Measurements from ENCODE around the gene DNAJA4.

The DNAJA4 gene

DNA sequence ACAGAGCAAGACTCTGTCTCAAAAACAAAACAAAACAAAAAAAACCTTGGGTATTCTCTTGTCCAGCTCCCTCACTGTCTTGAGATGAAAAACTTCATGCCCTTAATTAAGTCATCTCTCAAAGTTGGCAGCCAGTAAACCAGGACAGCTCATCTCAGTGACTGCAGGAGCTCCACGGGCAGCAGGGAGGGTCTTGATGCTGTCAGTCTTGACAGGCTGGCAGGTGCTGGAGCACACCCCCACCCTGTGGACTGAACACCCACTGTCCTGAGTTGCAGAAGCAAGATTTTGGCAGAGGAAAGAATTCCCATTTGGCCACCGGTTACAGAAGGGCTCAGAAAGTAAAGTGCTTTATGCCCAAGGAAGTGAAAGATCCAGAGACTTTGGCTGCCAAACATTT is 8.0 kb downstream of the DNAJA4 start:
- no peak for TF ChIP-seq JUND (IDR thresholded peaks at IDR 0.05; ENCODE audit: low read depth)
- in situ Hi-C loops (cut with HindIII; ENCODE audit: low pct_unique_long_range_greater_than_20kb, low sequenced_read_pairs) = no loop called here
- no peak for DNase-seq (ENCODE audit: low read depth in 1 of 2, low spot score in 1 of 2)

DNA sequence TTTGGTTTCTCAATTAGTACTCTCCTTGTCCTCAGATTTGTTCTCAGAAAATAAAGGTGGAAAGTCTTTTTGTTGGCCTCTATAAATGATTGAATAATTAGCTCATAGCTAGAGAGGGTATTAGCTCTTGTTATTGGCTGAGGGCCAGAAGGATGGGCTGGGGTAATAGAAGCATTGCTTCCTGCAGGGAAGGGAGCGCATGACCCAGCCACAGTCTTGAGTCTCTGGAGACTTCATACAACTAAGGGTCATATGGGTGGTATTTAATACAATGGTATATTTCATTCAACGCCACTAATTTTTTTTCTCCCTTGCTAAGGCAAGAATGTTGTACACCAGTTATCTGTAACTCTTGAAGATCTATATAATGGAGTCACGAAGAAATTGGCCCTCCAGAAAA is 8.4 kb downstream of the DNAJA4 start:
- no peak for TF ChIP-seq JUND (IDR thresholded peaks at IDR 0.05; ENCODE audit: low read depth)
- in situ Hi-C loops (cut with HindIII; ENCODE audit: low pct_unique_long_range_greater_than_20kb, low sequenced_read_pairs) = no loop called here
- DNase-seq (ENCODE audit: low read depth in 1 of 2, low spot score in 1 of 2) = no peak

DNA sequence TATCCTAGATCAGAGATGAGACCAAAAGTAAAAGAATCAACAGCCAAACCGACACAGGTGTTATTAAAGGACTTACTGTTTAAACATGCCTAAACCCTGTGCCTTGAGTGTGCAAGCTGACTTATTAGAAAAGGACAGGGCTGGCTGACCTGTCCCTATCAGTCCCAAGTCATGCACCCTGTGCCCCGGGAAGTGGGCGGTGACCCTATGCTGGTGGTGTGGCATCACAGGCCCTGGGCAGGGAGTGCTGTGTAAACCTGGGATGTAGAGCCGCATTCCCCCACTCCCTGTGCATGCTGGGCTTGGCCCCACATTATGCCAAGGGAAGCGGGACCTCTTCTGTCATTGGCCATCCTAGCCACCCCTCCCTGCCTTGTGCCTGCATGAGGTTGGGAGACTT is 10.6 kb downstream of the DNAJA4 start:
- TF ChIP-seq JUND (IDR thresholded peaks at IDR 0.05; ENCODE audit: low read depth) = no peak
- in situ Hi-C loops (cut with HindIII; ENCODE audit: low pct_unique_long_range_greater_than_20kb, low sequenced_read_pairs) = no loop called here
- no peak for DNase-seq (ENCODE audit: low read depth in 1 of 2, low spot score in 1 of 2)

DNA sequence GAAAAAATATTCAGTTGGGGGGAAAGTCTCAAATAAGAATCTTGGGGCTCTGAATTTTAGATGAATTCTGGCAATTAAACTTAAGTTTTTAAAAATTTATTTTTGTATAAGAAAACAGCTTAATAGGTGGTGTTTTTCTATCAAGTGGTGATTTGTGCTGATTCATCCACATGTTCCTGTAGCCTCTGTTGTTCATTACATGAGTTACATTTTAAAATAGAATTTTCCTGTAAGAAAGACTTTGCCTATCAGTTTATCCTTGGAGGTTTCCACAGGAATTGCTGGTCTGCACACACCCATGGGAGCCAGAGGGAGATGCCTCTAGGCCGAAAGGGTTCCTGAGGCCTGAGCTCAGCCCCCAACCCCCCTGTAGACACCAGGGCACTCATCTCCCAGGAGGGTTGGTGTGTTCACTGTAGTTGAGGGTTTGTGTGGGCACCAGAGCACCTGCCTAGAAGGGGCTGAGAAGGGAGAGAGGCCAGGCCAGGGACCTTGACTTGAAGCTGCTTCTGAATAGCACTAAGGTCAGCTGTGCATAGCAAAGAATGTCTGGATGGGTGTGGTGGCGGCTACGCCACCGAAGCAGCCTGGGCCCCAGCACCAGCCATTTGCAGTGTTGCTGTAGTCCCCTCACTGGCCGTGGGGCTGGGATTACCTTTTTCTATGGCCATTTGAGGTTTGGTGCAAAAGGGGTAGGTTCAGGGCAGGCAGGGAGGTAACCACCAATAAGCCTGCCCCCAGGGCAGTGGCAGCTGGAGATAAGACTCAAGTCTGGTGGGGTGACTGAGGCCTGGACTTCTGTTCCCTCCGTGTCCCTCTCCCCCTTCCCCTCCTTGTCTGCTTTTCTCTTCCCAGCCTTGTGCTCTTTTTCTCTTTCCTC is 11.9 kb downstream of the DNAJA4 start:
- in situ Hi-C loops (cut with HindIII; ENCODE audit: low pct_unique_long_range_greater_than_20kb, low sequenced_read_pairs) = no loop called here
- TF ChIP-seq JUND (IDR thresholded peaks at IDR 0.05; ENCODE audit: low read depth) = no peak
- no peak for DNase-seq (ENCODE audit: low read depth in 1 of 2, low spot score in 1 of 2)

DNA sequence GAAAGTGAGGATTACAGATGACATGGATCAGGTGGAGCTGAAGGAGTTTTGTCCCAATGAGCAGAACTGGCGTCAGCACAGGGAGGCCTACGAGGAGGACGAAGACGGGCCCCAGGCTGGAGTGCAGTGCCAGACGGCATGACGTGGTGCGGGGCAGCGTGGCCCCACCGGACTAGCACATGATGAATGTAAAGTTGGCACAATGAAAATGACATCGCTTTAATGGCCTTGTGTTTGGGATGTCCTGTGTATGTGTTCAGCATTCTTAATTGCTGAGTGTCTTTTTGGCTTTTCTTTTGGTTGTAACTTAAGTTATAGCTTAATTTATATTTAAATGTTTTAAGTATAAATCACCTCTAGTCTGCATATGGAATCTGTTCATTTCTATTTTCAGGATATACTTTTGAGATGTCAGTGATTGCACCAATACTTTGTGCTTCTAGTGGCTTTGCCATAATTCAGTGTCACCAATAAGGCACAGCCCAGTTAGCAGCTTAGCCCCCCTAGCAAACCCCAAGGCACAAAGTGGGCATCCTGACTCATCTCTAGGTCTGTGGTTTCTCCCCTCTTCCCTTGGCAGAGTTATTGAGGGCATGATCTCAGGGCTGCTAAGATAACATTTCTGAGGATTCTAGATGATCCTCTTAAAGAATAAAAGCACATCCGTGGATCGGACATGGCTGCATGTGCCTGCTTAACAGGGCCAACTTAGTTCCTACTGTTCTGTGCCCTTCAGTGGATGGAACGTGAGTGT is 16.1 kb downstream of the DNAJA4 start:
- in situ Hi-C loops (cut with HindIII; ENCODE audit: low pct_unique_long_range_greater_than_20kb, low sequenced_read_pairs) = no loop called here

DNA sequence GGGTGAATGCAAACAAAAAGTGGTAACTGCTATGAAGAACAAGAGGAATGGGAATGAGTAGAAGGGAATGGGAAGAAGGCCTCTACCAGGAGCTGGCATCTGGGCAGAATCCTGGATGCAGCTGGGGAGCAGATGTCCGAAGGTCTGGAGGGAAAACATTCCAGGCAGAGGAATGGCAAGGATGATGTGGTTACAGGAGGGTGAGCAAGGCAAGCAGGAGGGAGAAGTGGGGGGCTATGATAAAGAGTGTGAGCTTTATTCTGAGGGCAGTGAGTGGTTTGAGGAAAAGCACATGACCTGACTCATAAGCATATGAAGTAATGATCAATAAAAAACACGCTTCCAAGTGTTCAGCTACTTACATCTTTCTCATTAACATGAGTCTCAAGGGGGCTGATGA is 18.0 kb downstream of the DNAJA4 start:
- in situ Hi-C loops (cut with HindIII; ENCODE audit: low pct_unique_long_range_greater_than_20kb, low sequenced_read_pairs) = no loop called here
- no peak for DNase-seq (ENCODE audit: low read depth in 1 of 2, low spot score in 1 of 2)
- no peak for TF ChIP-seq JUND (IDR thresholded peaks at IDR 0.05; ENCODE audit: low read depth)

More for the DNA sequence above, 16.1 kb downstream of the DNAJA4 start:
- DNase-seq (ENCODE audit: low read depth in 1 of 2, low spot score in 1 of 2) = no peak
- no peak for TF ChIP-seq JUND (IDR thresholded peaks at IDR 0.05; ENCODE audit: low read depth)

DNA sequence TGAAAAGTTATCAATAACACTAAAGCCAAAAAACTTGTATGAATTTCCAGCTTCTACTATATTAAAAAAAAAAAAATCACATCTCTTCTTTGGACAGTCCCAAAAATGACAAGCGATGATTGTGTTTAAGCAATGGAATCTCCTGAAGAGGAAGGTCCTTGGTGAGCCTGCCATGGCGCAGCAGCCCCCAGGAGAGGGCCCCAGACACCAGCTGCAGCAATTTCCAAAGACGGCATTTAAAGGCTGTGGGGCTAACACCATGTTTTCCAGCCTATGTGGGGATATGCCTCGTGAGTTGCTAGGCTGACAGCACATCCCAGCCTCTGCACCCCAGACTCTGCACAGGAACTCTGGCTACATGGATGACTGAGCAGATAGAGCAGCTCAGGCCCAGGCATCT is 20.4 kb downstream of the DNAJA4 start:
- TF ChIP-seq JUND (IDR thresholded peaks at IDR 0.05; ENCODE audit: low read depth) = no peak
- in situ Hi-C loops (cut with HindIII; ENCODE audit: low pct_unique_long_range_greater_than_20kb, low sequenced_read_pairs) = no loop called here
- no peak for DNase-seq (ENCODE audit: low read depth in 1 of 2, low spot score in 1 of 2)

DNA sequence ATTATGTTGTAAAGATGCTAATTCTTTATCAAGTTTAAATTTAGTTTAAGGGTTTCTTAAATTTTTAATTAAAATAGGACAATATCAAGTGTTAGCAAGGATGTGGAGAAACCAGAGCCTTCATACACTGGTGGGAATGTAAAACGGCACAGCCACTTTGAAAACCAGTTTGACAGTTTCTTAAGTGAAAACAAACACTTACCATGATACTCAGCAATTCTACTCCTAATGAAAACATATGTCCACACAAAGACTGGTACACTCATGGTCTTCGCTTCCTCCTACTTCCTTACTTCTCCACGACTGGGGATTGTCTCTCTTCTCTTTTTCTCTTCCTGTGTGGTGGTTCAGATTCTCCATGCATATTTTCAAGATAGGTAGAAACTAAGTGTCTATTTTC is 25.9 kb downstream of the DNAJA4 start:
- DNase-seq (ENCODE audit: low read depth in 1 of 2, low spot score in 1 of 2) = peak in 1 of 2 experiments; percentile 67
- TF ChIP-seq JUND (IDR thresholded peaks at IDR 0.05; ENCODE audit: low read depth) = no peak
- in situ Hi-C loops (cut with HindIII; ENCODE audit: low pct_unique_long_range_greater_than_20kb, low sequenced_read_pairs) = no loop called here

DNA sequence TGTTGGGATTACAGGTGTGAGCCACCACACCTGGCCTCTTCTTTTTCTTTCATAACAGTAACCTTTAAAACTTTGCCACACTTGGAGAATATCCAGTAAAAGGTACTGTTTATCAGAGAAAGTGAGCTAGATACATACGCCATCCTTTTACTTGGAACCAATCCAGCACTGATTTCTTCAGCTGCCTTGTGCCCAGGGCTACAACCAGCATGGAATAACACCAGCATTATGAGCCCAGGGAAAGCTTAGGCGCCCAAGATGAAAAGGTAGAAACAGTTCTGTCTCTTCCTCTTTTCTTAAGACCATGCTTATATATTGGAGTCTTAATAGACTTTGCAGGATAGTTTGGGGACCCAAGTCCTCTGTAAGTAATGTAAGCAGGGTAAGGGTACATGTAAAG is 26.7 kb downstream of the DNAJA4 start:
- TF ChIP-seq JUND (IDR thresholded peaks at IDR 0.05; ENCODE audit: low read depth) = no peak
- in situ Hi-C loops (cut with HindIII; ENCODE audit: low pct_unique_long_range_greater_than_20kb, low sequenced_read_pairs) = no loop called here
- no peak for DNase-seq (ENCODE audit: low read depth in 1 of 2, low spot score in 1 of 2)

DNA sequence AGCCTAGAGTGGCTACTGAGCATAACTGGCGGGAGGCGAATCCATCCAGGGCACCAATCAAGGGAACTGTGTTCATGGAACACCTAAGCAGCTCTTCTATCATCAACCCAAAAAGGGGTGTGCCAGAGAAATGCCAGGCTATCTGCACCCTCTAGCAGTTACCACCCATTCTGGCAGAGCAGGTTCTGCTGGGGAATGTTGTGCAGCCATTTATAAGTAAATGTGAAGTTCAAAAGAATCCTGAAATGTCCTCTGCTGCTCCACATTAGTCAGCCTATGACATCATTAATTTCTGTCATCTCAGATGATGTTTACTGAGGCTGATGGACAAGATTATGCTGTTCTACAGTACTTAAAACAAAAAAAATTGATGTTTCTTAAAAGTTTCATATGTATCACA is 27.3 kb downstream of the DNAJA4 start:
- TF ChIP-seq JUND (IDR thresholded peaks at IDR 0.05; ENCODE audit: low read depth) = no peak
- peak; percentile 19 to 60 for DNase-seq (ENCODE audit: low read depth in 1 of 2, low spot score in 1 of 2)
- in situ Hi-C loops (cut with HindIII; ENCODE audit: low pct_unique_long_range_greater_than_20kb, low sequenced_read_pairs) = no loop called here

DNA sequence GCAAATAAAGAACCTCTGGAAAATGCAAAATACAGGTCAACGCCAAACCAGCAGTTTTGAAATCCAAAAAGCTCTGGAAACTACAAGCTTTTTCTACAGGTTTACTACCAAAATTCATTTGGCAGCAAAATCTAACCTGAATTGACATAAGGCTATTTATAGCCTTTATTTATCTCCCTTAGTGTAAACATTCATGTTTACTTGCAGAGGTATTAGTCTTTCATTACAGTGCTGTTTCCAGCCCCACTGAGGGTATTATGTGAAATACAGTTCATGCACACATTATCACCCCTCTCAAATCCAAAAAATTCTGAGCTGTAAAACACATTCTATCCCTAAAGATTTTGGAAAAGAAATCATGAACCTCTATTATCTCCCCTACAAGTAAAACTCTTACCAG is 27.9 kb downstream of the DNAJA4 start:
- in situ Hi-C loops (cut with HindIII; ENCODE audit: low pct_unique_long_range_greater_than_20kb, low sequenced_read_pairs) = no loop called here
- DNase-seq (ENCODE audit: low read depth in 1 of 2, low spot score in 1 of 2) = no peak
- TF ChIP-seq JUND (IDR thresholded peaks at IDR 0.05; ENCODE audit: low read depth) = no peak

DNA sequence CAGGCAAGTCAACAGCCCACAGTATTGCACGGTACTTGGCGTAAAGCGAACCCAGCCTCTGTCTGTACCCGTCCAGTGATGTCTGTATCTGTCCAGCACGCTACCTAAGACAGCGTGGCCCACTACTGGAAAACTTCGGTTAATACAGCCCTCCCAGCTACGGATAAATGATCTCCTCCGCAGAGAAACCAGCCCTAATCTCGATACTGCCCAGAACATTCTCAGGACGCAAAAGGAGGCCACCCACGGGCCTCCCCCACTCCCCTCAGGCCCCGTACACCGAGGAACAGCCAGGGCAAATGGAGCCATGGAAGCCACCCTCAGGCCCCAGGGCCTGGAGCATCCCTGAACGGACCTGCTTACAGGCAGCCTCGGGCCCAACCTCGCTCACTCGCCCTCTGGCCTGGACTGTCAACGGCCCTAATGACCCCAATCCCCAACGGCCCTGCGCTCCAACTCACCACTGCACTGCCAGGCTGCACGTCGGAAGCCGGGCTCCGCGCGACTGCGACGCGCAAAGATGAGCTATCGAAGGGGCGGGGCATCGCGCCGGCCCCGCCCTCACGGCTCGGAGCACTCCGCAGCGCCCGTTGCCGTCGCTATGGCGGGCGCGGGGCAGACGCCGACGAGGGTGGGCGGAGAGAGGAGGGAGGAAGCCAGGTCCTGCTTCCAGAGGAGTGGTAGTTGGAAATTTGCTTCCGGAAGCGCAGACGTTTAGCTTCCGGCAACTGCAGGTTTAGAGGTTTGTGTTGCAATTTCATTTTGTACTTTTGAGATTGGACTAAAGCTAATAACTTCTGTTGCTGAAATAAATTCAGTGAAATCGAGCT is 35.0 kb downstream of the DNAJA4 start, which contains the start of gene SKIC8:
TSS of gene SKIC8 (minus strand) at position 509 of the 830 bp plus-strand sequence. CDS start 3,923 bp downstream, outside the sequence.
- DNase-seq (ENCODE audit: low read depth in 1 of 2, low spot score in 1 of 2) = peak; percentile 91 to 96
- no peak for TF ChIP-seq JUND (IDR thresholded peaks at IDR 0.05; ENCODE audit: low read depth)
- in situ Hi-C loops (cut with HindIII; ENCODE audit: low pct_unique_long_range_greater_than_20kb, low sequenced_read_pairs) = no loop called here

All from T47D (cell line).